ENCODE measurements around the gene POU4F3. TPM values are rescaled to one million over a fixed set of nuclear protein-coding genes. Genes with fewer than 3 reads are reported as not detected.
A peak's percentile ranks its signal among the peaks of the same experiment; 100 is the strongest.

Gene POU4F3
- total RNA-seq, 1 donor from 2014 or later = 0.18 TPM

GRCh38 chr5:146345240-146345577, 6.6 kb downstream of the POU4F3 start:
- FAIRE-seq (no peak), DNase-seq (ENCODE audit: low read depth) (no peak)
- Histone ChIP-seq H2AFZ (ENCODE audit: low read depth, low read length) (peak overlapping the region; percentile 40), H4K20me1 (ENCODE audit: insufficient read depth, low read length) (no peaks in the 10 kb centered on the region), H3K27ac (ENCODE audit: low read depth, low read length) (no peak overlapping the region), H3K27me3 (ENCODE audit: insufficient read depth, low read length) (peaks cover 87% of the 10 kb centered on the region), H3K36me3 (ENCODE audit: insufficient read depth, low read length) (no peaks in the 10 kb centered on the region), H3K79me2 (ENCODE audit: insufficient read depth, low read length) (no peaks in the 10 kb centered on the region), H3K4me3 (ENCODE audit: insufficient read depth, low read depth, low read length) (no peak overlapping the region), H3K4me1 (ENCODE audit: insufficient read depth, low read length) (peaks cover 2% of the 10 kb centered on the region), H3K9me3 (ENCODE audit: insufficient read depth, low read depth, low read length) (no peaks in the 10 kb centered on the region), H3K4me2 (ENCODE audit: low read length) (peak overlapping the region; percentile 55), H3K9ac (ENCODE audit: low read length) (no peak overlapping the region)
- no peak overlapping the region for H3K27ac Mint-ChIP-seq (ENCODE audit: unreplicated experiment)
- peaks cover 2% of the 10 kb centered on the region for H3K36me3 Mint-ChIP-seq (ENCODE audit: low read depth, unreplicated experiment)
- no peak for TF ChIP-seq CTCF (IDR thresholded peaks at IDR 0.05; ENCODE audit: insufficient read depth, low read depth, low read length)
- no peak for TF ChIP-seq EZH2 (IDR thresholded peaks at IDR 0.05; ENCODE audit: insufficient read depth, low read length)
- H3K27me3 Mint-ChIP-seq (ENCODE audit: low read depth, unreplicated experiment) = peaks cover 72% of the 10 kb centered on the region
- peaks cover 4% of the 10 kb centered on the region for H3K4me1 Mint-ChIP-seq (ENCODE audit: low read depth, unreplicated experiment)
- peaks cover 6% of the 10 kb centered on the region for H3K9me3 Mint-ChIP-seq (ENCODE audit: unreplicated experiment)
- peak overlapping the region; percentile 57 for H3K4me3 Mint-ChIP-seq (ENCODE audit: unreplicated experiment)

GRCh38 chr5:146345578-146346366, 7.1 kb downstream of the POU4F3 start:
- peak overlapping the region; percentile 55 for H3K4me2 ChIP-seq (ENCODE audit: low read length)
- H4K20me1 ChIP-seq (ENCODE audit: insufficient read depth, low read length) = no peaks in the 10 kb centered on the region
- Mint-ChIP-seq H3K27ac (ENCODE audit: unreplicated experiment) (peak overlapping the region; percentile 18), H3K4me1 (ENCODE audit: low read depth, unreplicated experiment) (peaks cover 2% of the 10 kb centered on the region), H3K36me3 (ENCODE audit: low read depth, unreplicated experiment) (no peaks in the 10 kb centered on the region), H3K4me3 (ENCODE audit: unreplicated experiment) (peak overlapping the region; percentile 50), H3K27me3 (ENCODE audit: low read depth, unreplicated experiment) (peaks cover 69% of the 10 kb centered on the region), H3K9me3 (ENCODE audit: unreplicated experiment) (peaks cover 3% of the 10 kb centered on the region)
- H2AFZ ChIP-seq (ENCODE audit: low read depth, low read length) = peak overlapping the region; percentile 40
- DNase-seq (ENCODE audit: low read depth) (no peak), FAIRE-seq (no peak)
- no peaks in the 10 kb centered on the region for H3K36me3 ChIP-seq (ENCODE audit: insufficient read depth, low read length)
- no peaks in the 10 kb centered on the region for H3K9me3 ChIP-seq (ENCODE audit: insufficient read depth, low read depth, low read length)
- no peaks in the 10 kb centered on the region for H3K4me1 ChIP-seq (ENCODE audit: insufficient read depth, low read length)
- no peak overlapping the region for H3K4me3 ChIP-seq (ENCODE audit: insufficient read depth, low read depth, low read length)
- H3K79me2 ChIP-seq (ENCODE audit: insufficient read depth, low read length) = no peaks in the 10 kb centered on the region
- H3K9ac ChIP-seq (ENCODE audit: low read length) = no peak overlapping the region
- H3K27me3 ChIP-seq (ENCODE audit: insufficient read depth, low read length) = peaks cover 82% of the 10 kb centered on the region
- TF ChIP-seq EZH2 (IDR thresholded peaks at IDR 0.05; ENCODE audit: insufficient read depth, low read length) (peak; percentile 96), CTCF (IDR thresholded peaks at IDR 0.05; ENCODE audit: insufficient read depth, low read depth, low read length) (no peak)
- no peak overlapping the region for H3K27ac ChIP-seq (ENCODE audit: low read depth, low read length)

GRCh38 chr5:146357126-146357525, 18.5 kb downstream of the POU4F3 start:
- Histone ChIP-seq H3K9ac (ENCODE audit: low read length) (no peak overlapping the region), H3K4me3 (ENCODE audit: insufficient read depth, low read depth, low read length) (no peak overlapping the region), H3K27me3 (ENCODE audit: insufficient read depth, low read length) (peaks cover 8% of the 10 kb centered on the region), H3K79me2 (ENCODE audit: insufficient read depth, low read length) (no peaks in the 10 kb centered on the region), H3K27ac (ENCODE audit: low read depth, low read length) (no peak overlapping the region), H3K4me2 (ENCODE audit: low read length) (no peak overlapping the region), H3K4me1 (ENCODE audit: insufficient read depth, low read length) (no peaks in the 10 kb centered on the region), H3K36me3 (ENCODE audit: insufficient read depth, low read length) (no peaks in the 10 kb centered on the region), H2AFZ (ENCODE audit: low read depth, low read length) (no peak overlapping the region), H3K9me3 (ENCODE audit: insufficient read depth, low read depth, low read length) (no peaks in the 10 kb centered on the region), H4K20me1 (ENCODE audit: insufficient read depth, low read length) (no peaks in the 10 kb centered on the region)
- Mint-ChIP-seq H3K36me3 (ENCODE audit: low read depth, unreplicated experiment) (peaks cover 1% of the 10 kb centered on the region), H3K9me3 (ENCODE audit: unreplicated experiment) (no peaks in the 10 kb centered on the region), H3K4me1 (ENCODE audit: low read depth, unreplicated experiment) (no peaks in the 10 kb centered on the region), H3K4me3 (ENCODE audit: unreplicated experiment) (no peak overlapping the region), H3K27me3 (ENCODE audit: low read depth, unreplicated experiment) (peaks cover 16% of the 10 kb centered on the region), H3K27ac (ENCODE audit: unreplicated experiment) (no peak overlapping the region)
- TF ChIP-seq EZH2 (IDR thresholded peaks at IDR 0.05; ENCODE audit: insufficient read depth, low read length) (no peak), CTCF (IDR thresholded peaks at IDR 0.05; ENCODE audit: insufficient read depth, low read depth, low read length) (no peak)
- no peak for DNase-seq (ENCODE audit: low read depth)
- no peak for FAIRE-seq
